Endothelial cell of umbilical vein (primary cell): ENCODE measurements around the gene MAP3K4. TPM values are rescaled to one million over a fixed set of nuclear protein-coding genes. Genes with fewer than 3 reads are reported as not detected.

ENCODE experiments used
- BruUV-seq: library from RNA; stranded (reverse); fragments of 400-500 nt; replicated peaks from 2 replicates; lab custom pipeline; 2021; lab: Mats Ljungman, UMichigan
- CTCF ChIA-PET: fragments of 300-600, 350-600 bp; sonication (Branson Sonifier 250); formaldehyde crosslinking; loops from one replicate; lab custom pipeline; 2021; ENCODE audit warnings: antibody characterized with exemption, inconsistent platforms; lab: Charles Lee
- POLR2A ChIA-PET: fragments of 300-600, 350-600 bp; sonication (Branson Sonifier 250); formaldehyde crosslinking; loops from one replicate; lab custom pipeline; 2021; ENCODE audit warnings: antibody characterized with exemption, inconsistent platforms; lab: Charles Lee
- DNase-seq: peaks from one replicate; pipeline ENCODE4 v3.0.0-alpha.2; 2011; ENCODE audit warnings: low read depth, low spot score
- FAIRE-seq: peaks from 2 replicates; lab custom pipeline; 2011; peaks lifted over from hg19 to GRCh38; lab: Jason Lieb, UNC
- H2AFZ ChIP-seq: 2 replicates; pipeline ENCODE4 v1.6.0; 2012; ENCODE audit warnings: low read depth, low read length, control low read depth, inconsistent platforms
- H3K27ac ChIP-seq: 2 replicates; pipeline ENCODE4 v1.5.1; 2011; ENCODE audit warnings: low read depth, mild to moderate bottlenecking, control low read depth, low read length, moderate library complexity; ENCODE audit not compliant: insufficient read depth
- H3K27me3 ChIP-seq, 2 experiments: 2 replicates each; pipeline versions ENCODE4 v1.6.0 to v1.6.1; 2011; ENCODE audit warnings: low read length in 2 of 2, mixed read lengths in 1 of 2; ENCODE audit not compliant: control insufficient read depth in 2 of 2, insufficient read depth in 2 of 2
- H3K36me3 ChIP-seq, 2 experiments: 2 replicates in 1 of 2; 3 replicates in 1 of 2; pipeline ENCODE4 v1.5.1; 2011; ENCODE audit warnings: low read length in 2 of 2, mild to moderate bottlenecking in 1 of 2, moderate library complexity in 1 of 2; ENCODE audit not compliant: control insufficient read depth in 2 of 2, insufficient read depth in 2 of 2; ENCODE audit errors: extremely low read depth in 1 of 2
- H3K4me1 ChIP-seq: 3 replicates; pipeline ENCODE4 v1.5.1; 2011; ENCODE audit warnings: mild to moderate bottlenecking, low read length; ENCODE audit not compliant: control insufficient read depth, insufficient read depth; ENCODE audit errors: extremely low read depth
- H3K4me2 ChIP-seq: 2 replicates; pipeline ENCODE4 v1.6.1; 2011; ENCODE audit warnings: low read length, control low read depth, mixed read lengths; ENCODE audit not compliant: insufficient read depth
- H3K4me3 ChIP-seq, 3 experiments: fragments of 200-600 bp in 1 of 3; sonication (generic), shearing (Covaris generic) in 1 of 3; replicated peaks in 1 of 3; 2 replicates each; pipeline ENCODE4 v1.5.1; 2011 to 2016; ENCODE audit warnings: control low read depth in 3 of 3, low read length in 3 of 3, mild to moderate bottlenecking in 2 of 3, inconsistent platforms in 1 of 3, low read depth in 1 of 3, moderate library complexity in 1 of 3; ENCODE audit not compliant: insufficient read depth in 1 of 3
- H3K79me2 ChIP-seq: 2 replicates; pipeline ENCODE4 v1.6.0; 2012; ENCODE audit warnings: low read length, inconsistent platforms; ENCODE audit not compliant: control insufficient read depth, insufficient read depth
- H3K9ac ChIP-seq: replicated peaks from 2 replicates; pipeline ENCODE3; 2011; ENCODE audit warnings: low read length, control low read depth; ENCODE audit not compliant: insufficient read depth; ENCODE audit errors: extremely low read depth
- H3K9me1 ChIP-seq: replicated peaks from 3 replicates; pipeline ENCODE4 v1.6.0; 2011; ENCODE audit warnings: mild to moderate bottlenecking, low read length; ENCODE audit not compliant: control insufficient read depth, insufficient read depth; ENCODE audit errors: extremely low read depth
- H3K9me3 ChIP-seq: replicated peaks from 2 replicates; pipeline ENCODE4 v1.5.1; 2012; ENCODE audit warnings: low read length, inconsistent platforms; ENCODE audit not compliant: control insufficient read depth, insufficient read depth
- H4K20me1 ChIP-seq: replicated peaks from 2 replicates; pipeline ENCODE3; 2011; ENCODE audit warnings: mild to moderate bottlenecking, low read length; ENCODE audit not compliant: control insufficient read depth, insufficient read depth; ENCODE audit errors: extremely low read depth
- EZH2 ChIP-seq: IDR thresholded peaks from 2 replicates; pipeline ENCODE4 v1.6.1; 2012; ENCODE audit warnings: borderline replicate concordance, low read depth, mild to moderate bottlenecking, moderate library complexity, low read length, inconsistent platforms; ENCODE audit not compliant: severe bottlenecking
- FOS ChIP-seq: IDR thresholded peaks from 2 replicates; pipeline ENCODE4 v1.6.1; 2011; ENCODE audit warnings: mild to moderate bottlenecking, low read length, moderate library complexity, borderline replicate concordance; ENCODE audit not compliant: insufficient read depth
- GATA2 ChIP-seq: IDR thresholded peaks from 2 replicates; pipeline ENCODE4 v1.7.0; 2011; ENCODE audit warnings: low read depth, mild to moderate bottlenecking, moderate library complexity, mixed read lengths, low read length; ENCODE audit not compliant: insufficient read length, insufficient read depth
- JUN ChIP-seq: IDR thresholded peaks from 2 replicates; pipeline ENCODE4 v1.6.1; 2011; ENCODE audit warnings: borderline replicate concordance, low read depth; ENCODE audit not compliant: insufficient read length, insufficient read depth
- MYC ChIP-seq: IDR thresholded peaks from one replicate; pipeline ENCODE4 v1.6.1; 2011; ENCODE audit warnings: mild to moderate bottlenecking, low read depth, low read length
- POLR2A ChIP-seq: IDR thresholded peaks from 2 replicates; pipeline ENCODE4 v1.6.1; 2012; ENCODE audit warnings: low read depth, mild to moderate bottlenecking, control low read depth, low read length
- POLR2AphosphoS5 ChIP-seq: IDR thresholded peaks from 2 replicates; pipeline ENCODE4 v1.6.1; 2012; ENCODE audit warnings: low read depth, mild to moderate bottlenecking, control low read depth, low read length, moderate library complexity; ENCODE audit not compliant: insufficient read depth
- dilution Hi-C: fragments of 300-500 bp; cut with MboI; formaldehyde crosslinking; loops from one replicate; pipeline ENCODE4 v1.15.0; 2019; ENCODE audit warnings: low sequenced_read_pairs; ENCODE audit not compliant: extremely low pct_ligation_motif_present
- intact Hi-C: fragments of 100-400 bp; cut with micrococcal nuclease; formaldehyde crosslinking; loops from one replicate; pipeline ENCODE4 v1.10.0; 2022
- polyA plus RNA-seq, 4 experiments: library from polyadenylated mRNA; depleted of rRNA in 3 of 4; stranded (reverse) in 3 of 4; unstranded in 1 of 4; fragments of >200 nt; gene quantifications; 2 replicates each; pipeline versions ENCODE4 v1.2.1 to v1.2.3, GENCODE V29; 2011 to 2012; ENCODE audit warnings: missing spikeins in 1 of 4
- total RNA-seq: library from RNA; stranded (reverse); gene quantifications from 2 replicates; pipeline ENCODE4 v1.2.3, GENCODE V29; 2021
- TF ChIP-seq, protein P1 (sequence below): IDR thresholded peaks from 2 replicates; pipeline ENCODE4 v1.6.1; 2011; ENCODE audit not compliant: insufficient read depth, insufficient read length
- TF ChIP-seq, protein P2 (sequence below), 2 donors: IDR thresholded peaks; 1 replicate in 1 of 2; 2 replicates in 1 of 2; pipeline ENCODE4 v1.5.1; 2011; ENCODE audit warnings: low read length in 2 of 2, mild to moderate bottlenecking in 2 of 2, moderate library complexity in 2 of 2, control low read depth in 1 of 2, inconsistent platforms in 1 of 2, low read depth in 1 of 2; ENCODE audit not compliant: insufficient read depth in 1 of 2; ENCODE audit errors: extremely low read depth in 1 of 2

MAP3K4 gene
- total and polyA plus RNA-seq, 2 donors (not counting 3 experiments of a cell fraction or from before 2014, with no cell fraction given), result 10.8 to 42.3 TPM

- Histone ChIP-seq H2AFZ (no peak overlapping the region), H3K4me3 (no peak overlapping the region), H3K36me3 (no peaks in the 10 kb centered on the region), H3K9me3 (no peaks in the 10 kb centered on the region), H3K27me3 (no peaks in the 10 kb centered on the region), H3K4me1 (no peaks in the 10 kb centered on the region), H3K27ac (no peak overlapping the region), H4K20me1 (no peaks in the 10 kb centered on the region), H3K9ac (no peak overlapping the region), H3K9me1 (no peaks in the 10 kb centered on the region), H3K79me2 (no peaks in the 10 kb centered on the region), H3K4me2 (no peak overlapping the region)
- no peak for TF ChIP-seq FOS
- no peak for TF ChIP-seq EZH2
- no peak for TF ChIP-seq POLR2AphosphoS5
- TF ChIP-seq MYC, result no peak
- no peak for TF ChIP-seq POLR2A
- no peak for TF ChIP-seq JUN
- TF ChIP-seq, protein P1, sequence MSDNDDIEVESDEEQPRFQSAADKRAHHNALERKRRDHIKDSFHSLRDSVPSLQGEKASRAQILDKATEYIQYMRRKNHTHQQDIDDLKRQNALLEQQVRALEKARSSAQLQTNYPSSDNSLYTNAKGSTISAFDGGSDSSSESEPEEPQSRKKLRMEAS, result no peak
- no peak for TF ChIP-seq GATA2
- TF ChIP-seq, protein P2, sequence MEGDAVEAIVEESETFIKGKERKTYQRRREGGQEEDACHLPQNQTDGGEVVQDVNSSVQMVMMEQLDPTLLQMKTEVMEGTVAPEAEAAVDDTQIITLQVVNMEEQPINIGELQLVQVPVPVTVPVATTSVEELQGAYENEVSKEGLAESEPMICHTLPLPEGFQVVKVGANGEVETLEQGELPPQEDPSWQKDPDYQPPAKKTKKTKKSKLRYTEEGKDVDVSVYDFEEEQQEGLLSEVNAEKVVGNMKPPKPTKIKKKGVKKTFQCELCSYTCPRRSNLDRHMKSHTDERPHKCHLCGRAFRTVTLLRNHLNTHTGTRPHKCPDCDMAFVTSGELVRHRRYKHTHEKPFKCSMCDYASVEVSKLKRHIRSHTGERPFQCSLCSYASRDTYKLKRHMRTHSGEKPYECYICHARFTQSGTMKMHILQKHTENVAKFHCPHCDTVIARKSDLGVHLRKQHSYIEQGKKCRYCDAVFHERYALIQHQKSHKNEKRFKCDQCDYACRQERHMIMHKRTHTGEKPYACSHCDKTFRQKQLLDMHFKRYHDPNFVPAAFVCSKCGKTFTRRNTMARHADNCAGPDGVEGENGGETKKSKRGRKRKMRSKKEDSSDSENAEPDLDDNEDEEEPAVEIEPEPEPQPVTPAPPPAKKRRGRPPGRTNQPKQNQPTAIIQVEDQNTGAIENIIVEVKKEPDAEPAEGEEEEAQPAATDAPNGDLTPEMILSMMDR (IDR thresholded peaks at IDR 0.05; ENCODE audit: extremely low read depth in 1 of 2, insufficient read depth in 1 of 2, low read depth in 1 of 2, low read length in 2 of 2), result no peak
- dilution Hi-C loops, result no loop called here
- intact Hi-C loops, result no loop called here
- DNase-seq (no peak), FAIRE-seq (no peak)
- CTCF ChIA-PET, result interaction anchor here (1.3 kb wide), 1 partner anchor 14 kb away, joined by 3 read pairs; no protein-coding TSS in a partner anchor
- POLR2A ChIA-PET, result no interaction called here
- no TSS peak for BruUV-seq
Observed at GRCh38 chr6:161056451-161056850, 64.9 kb downstream of the MAP3K4 start.
